Tibial nerve (tissue), 4 donors: ENCODE measurements around the gene CELSR3.

ENCODE experiments used
- CTCF ChIP-seq, 5 experiments: fragments of 200-600 bp in 3 of 5; fragments of 450-650 bp in 2 of 5; sonication (generic) in 3 of 5; IDR thresholded peaks; one replicate each; pipeline ENCODE4 v1.5.1; 2016 to 2019; ENCODE audit warnings: antibody characterized with exemption in 5 of 5, mild to moderate bottlenecking in 3 of 5, moderate library complexity in 2 of 5
- EP300 ChIP-seq, 2 donors: sonication (generic); formaldehyde crosslinking; IDR thresholded peaks; one replicate each; pipeline ENCODE4 v1.6.1; 2017; ENCODE audit warnings: antibody characterized with exemption in 2 of 2, mild to moderate bottlenecking in 1 of 2
- POLR2A ChIP-seq, 2 donors: fragments of 450-650 bp; IDR thresholded peaks; one replicate each; pipeline ENCODE4 v1.6.1; 2017; ENCODE audit warnings: antibody characterized with exemption in 2 of 2, mild to moderate bottlenecking in 2 of 2, moderate library complexity in 2 of 2

GRCh38 chr3:48656841-48657281 is 5.8 kb downstream of the CELSR3 start:
- TF ChIP-seq POLR2A (IDR thresholded peaks at IDR 0.05) (no peak), CTCF (IDR thresholded peaks at IDR 0.05) (no peak), EP300 (IDR thresholded peaks at IDR 0.05) (no peak)
